Measurements from ENCODE around the gene FANCE. TPM values are rescaled to one million over a fixed set of nuclear protein-coding genes. Genes with fewer than 3 reads are reported as not detected.
A peak's percentile ranks its signal among the peaks of the same experiment; 100 is the strongest.

FANCE gene
- total and polyA plus RNA-seq, 9 donors = 13.6 to 25.0 (median 21.8) TPM

GRCh38 chr6:35443341-35444030, 8.7 kb upstream of the FANCE start:
- DNase-seq = no peak
- Histone ChIP-seq H3K27ac (ENCODE audit: low read length) (no peak overlapping the region), H3K4me3 (ENCODE audit: low read length) (no peak overlapping the region), H3K9me3 (replicated peaks; ENCODE audit: control insufficient read depth, low read depth, low read length) (no peaks in the 10 kb centered on the region), H3K36me3 (ENCODE audit: control insufficient read depth, insufficient read depth, low read length) (no peaks in the 10 kb centered on the region), H3K4me1 (ENCODE audit: control insufficient read depth, insufficient read depth, low read length) (no peaks in the 10 kb centered on the region), H3K27me3 (ENCODE audit: control insufficient read depth, insufficient read depth, low read length) (no peaks in the 10 kb centered on the region)
- 85% methylated on average over 6 of the region's 9 CpGs for WGBS (ENCODE audit: insufficient coverage)

- no peaks in the 10 kb centered on the region for H3K9me3 ChIP-seq (replicated peaks; ENCODE audit: control insufficient read depth, low read depth, low read length)
- WGBS (ENCODE audit: insufficient coverage) = 75% methylated on average over 7 of the region's 7 CpGs
- DNase-seq = no peak
- H3K27me3 ChIP-seq (ENCODE audit: control insufficient read depth, insufficient read depth, low read length) = no peaks in the 10 kb centered on the region
- no peaks in the 10 kb centered on the region for H3K36me3 ChIP-seq (ENCODE audit: control insufficient read depth, insufficient read depth, low read length)
- H3K4me3 ChIP-seq (ENCODE audit: low read length) = no peak overlapping the region
- H3K4me1 ChIP-seq (ENCODE audit: control insufficient read depth, insufficient read depth, low read length) = no peaks in the 10 kb centered on the region
- no peak overlapping the region for H3K27ac ChIP-seq (ENCODE audit: low read length)
These were observed 6.4 kb upstream of the FANCE start for GRCh38 chr6:35445691-35446090.

GRCh38 chr6:35448191-35448590, 3.9 kb upstream of the FANCE start:
- WGBS (ENCODE audit: insufficient coverage) = 63% methylated on average over 2 of the region's 7 CpGs
- Histone ChIP-seq H3K27ac (ENCODE audit: low read length) (no peak overlapping the region), H3K4me1 (ENCODE audit: control insufficient read depth, insufficient read depth, low read length) (peaks cover 8% of the 10 kb centered on the region), H3K27me3 (ENCODE audit: control insufficient read depth, insufficient read depth, low read length) (no peaks in the 10 kb centered on the region), H3K36me3 (ENCODE audit: control insufficient read depth, insufficient read depth, low read length) (no peaks in the 10 kb centered on the region), H3K4me3 (ENCODE audit: low read length) (no peak overlapping the region), H3K9me3 (replicated peaks; ENCODE audit: control insufficient read depth, low read depth, low read length) (no peaks in the 10 kb centered on the region)
- no peak for DNase-seq

DNA sequence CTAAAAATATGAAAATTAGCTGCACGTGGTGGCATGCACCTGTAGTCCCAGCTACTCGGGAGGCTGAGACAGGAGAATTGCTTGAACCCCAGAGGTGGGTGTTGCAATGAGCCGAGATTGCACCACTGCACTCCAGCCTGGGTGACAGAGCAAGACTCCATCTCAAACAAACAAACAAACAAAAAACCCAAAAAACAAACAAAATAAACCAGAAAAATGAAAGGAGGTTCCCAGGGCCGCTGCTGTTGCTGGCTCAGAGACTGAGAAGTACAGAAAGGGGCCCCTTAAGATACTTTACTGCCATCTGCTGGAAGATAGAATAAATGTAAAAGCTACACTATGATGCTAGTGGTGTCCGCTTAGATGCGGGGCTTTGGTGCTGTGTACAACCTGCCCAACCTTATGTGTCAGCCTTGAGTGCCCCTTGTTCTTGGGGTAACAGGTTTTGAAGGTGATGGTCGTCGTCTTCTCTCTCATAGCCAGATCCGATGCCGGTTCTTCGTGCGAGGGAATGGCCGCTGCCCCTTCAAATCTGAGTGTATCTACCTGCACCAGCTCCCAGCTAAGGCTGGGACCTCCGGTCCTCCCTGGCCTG, 2.8 kb upstream of the FANCE start:
- Histone ChIP-seq H3K9me3 (replicated peaks; ENCODE audit: control insufficient read depth, low read depth, low read length) (no peaks in the 10 kb centered on the region), H3K27ac (ENCODE audit: low read length) (no peak overlapping the region), H3K4me3 (ENCODE audit: low read length) (no peak overlapping the region), H3K36me3 (ENCODE audit: control insufficient read depth, insufficient read depth, low read length) (no peaks in the 10 kb centered on the region), H3K4me1 (ENCODE audit: control insufficient read depth, insufficient read depth, low read length) (peaks cover 18% of the 10 kb centered on the region), H3K27me3 (ENCODE audit: control insufficient read depth, insufficient read depth, low read length) (no peaks in the 10 kb centered on the region)
- 24% methylated on average over 9 of the region's 14 CpGs for WGBS (ENCODE audit: insufficient coverage)
- DNase-seq = peak; percentile 88

DNA sequence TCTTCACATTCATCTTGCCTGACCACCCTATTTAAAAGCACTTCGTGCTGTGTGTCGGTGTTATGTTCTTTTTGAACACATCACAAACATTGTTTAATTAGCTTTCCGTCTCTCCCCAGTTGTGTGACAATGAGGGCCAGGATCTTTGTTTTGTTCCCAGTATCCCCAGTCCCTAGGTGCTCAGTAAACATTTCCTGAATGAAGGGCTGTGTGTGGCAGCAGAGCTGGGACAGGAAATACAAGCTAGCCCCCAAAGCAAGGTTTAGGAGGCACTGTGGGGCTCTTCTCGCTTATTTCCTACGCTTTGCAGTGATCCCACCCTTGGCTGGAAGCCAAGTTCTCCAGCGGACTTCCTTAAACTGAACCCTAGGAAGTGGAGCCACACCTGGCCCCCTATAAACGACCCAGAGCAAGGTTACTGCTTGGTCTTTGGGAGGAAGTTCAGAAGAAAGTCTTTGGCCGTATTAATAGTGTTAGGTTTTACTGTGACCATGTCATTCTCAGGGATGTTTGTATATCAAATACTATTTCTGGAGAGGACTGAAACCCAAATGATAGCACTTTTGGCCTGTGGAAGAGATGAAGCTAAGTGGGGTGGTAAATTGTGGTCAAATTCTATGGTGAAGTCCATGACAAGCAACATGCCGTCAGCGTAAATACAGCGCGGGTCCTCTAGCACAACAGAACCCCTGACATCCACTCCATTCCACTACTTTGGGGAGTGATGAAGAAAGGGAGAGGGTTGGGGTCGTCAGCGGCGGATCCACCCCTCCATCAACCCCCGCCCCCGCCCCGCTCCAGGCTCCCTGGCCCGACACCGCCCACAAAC, 570 bp upstream of the FANCE start:
- Histone ChIP-seq H3K36me3 (ENCODE audit: control insufficient read depth, insufficient read depth, low read length) (peaks cover 10% of the 10 kb centered on the region), H3K9me3 (replicated peaks; ENCODE audit: control insufficient read depth, low read depth, low read length) (no peaks in the 10 kb centered on the region), H3K27me3 (ENCODE audit: control insufficient read depth, insufficient read depth, low read length) (no peaks in the 10 kb centered on the region), H3K4me1 (ENCODE audit: control insufficient read depth, insufficient read depth, low read length) (peaks cover 24% of the 10 kb centered on the region), H3K4me3 (ENCODE audit: low read length) (peak overlapping the region; percentile 11), H3K27ac (ENCODE audit: low read length) (peak overlapping the region; percentile 43)
- WGBS (ENCODE audit: insufficient coverage) = 2% methylated on average over 7 of the region's 20 CpGs
- peak; percentile 60 for DNase-seq

- Histone ChIP-seq H3K27me3 (ENCODE audit: control insufficient read depth, insufficient read depth, low read length) (no peaks in the 10 kb centered on the region), H3K4me3 (ENCODE audit: low read length) (peak overlapping the region; percentile 69), H3K36me3 (ENCODE audit: control insufficient read depth, insufficient read depth, low read length) (peaks cover 25% of the 10 kb centered on the region), H3K9me3 (replicated peaks; ENCODE audit: control insufficient read depth, low read depth, low read length) (no peaks in the 10 kb centered on the region), H3K27ac (ENCODE audit: low read length) (no peak overlapping the region), H3K4me1 (ENCODE audit: control insufficient read depth, insufficient read depth, low read length) (peaks cover 24% of the 10 kb centered on the region)
- no CpG with 5 or more reads among the region's 3 CpGs for WGBS (ENCODE audit: insufficient coverage)
- no peak for DNase-seq
These were observed 1.1 kb downstream of the FANCE start for GRCh38 chr6:35453236-35453635.

DNA sequence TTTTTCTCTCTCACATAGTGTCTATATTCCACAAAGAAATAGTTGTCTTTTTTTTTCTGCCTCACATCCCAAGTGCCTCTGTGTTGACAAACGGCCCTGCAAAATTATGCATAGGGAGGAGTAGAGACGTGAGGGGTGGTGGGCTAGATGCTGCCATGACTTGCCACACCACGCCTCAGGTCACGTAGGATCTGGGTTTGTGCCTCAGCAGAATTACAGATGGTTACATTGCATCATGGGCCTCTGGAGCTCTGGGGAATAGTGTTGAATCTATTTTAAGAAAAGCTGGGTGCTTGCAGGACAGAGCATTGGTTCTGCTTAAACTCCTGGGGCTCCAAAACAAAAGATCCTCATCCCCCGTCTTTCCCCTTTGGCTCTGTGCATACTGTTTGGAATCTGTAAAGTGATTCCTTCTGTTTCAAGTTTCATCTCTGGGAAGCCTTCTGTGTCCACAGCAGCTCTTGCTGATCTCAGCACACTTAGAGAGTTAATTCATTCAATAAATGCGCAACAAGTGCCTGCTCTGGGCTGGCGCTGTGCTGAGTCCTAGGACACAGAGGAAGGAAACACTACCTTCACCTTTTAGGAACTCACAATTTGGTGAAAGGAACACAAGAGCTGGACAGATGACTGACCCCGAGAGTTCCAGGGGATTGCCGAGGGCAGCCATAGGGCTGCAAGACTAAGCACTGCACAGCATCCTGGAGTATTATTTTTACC, 2.4 kb downstream of the FANCE start:
- no peaks in the 10 kb centered on the region for H3K9me3 ChIP-seq (replicated peaks; ENCODE audit: control insufficient read depth, low read depth, low read length)
- H3K4me1 ChIP-seq (ENCODE audit: control insufficient read depth, insufficient read depth, low read length) = peaks cover 24% of the 10 kb centered on the region
- H3K27me3 ChIP-seq (ENCODE audit: control insufficient read depth, insufficient read depth, low read length) = no peaks in the 10 kb centered on the region
- H3K27ac ChIP-seq (ENCODE audit: low read length) = peak overlapping the region; percentile 29
- WGBS (ENCODE audit: insufficient coverage) = 45% methylated on average over 2 of the region's 9 CpGs
- no peak overlapping the region for H3K4me3 ChIP-seq (ENCODE audit: low read length)
- DNase-seq = no peak
- peaks cover 37% of the 10 kb centered on the region for H3K36me3 ChIP-seq (ENCODE audit: control insufficient read depth, insufficient read depth, low read length)

DNA sequence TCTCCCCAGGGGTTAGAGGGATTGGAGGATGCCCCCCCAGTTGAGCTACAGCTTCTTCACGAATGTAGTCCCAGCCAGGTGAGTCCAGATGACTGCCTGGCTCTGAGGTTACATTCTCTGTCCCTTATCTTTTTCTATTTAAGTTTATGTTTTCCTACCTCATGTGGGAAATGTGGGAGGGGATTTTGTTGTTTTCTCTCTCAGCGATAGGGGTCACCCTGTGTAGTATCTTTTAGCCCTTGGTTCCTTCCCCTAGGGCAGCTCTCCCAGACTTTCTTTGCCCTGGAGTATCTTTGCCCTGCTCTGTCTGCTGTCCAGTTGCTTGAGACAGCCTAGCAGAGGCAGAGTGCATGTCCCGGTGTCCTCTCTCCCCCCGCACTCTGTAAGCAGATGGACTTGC, 5.8 kb downstream of the FANCE start:
- no peak overlapping the region for H3K27ac ChIP-seq (ENCODE audit: low read length)
- no peak overlapping the region for H3K4me3 ChIP-seq (ENCODE audit: low read length)
- 83% methylated on average over 3 of the region's 4 CpGs for WGBS (ENCODE audit: insufficient coverage)
- H3K9me3 ChIP-seq (replicated peaks; ENCODE audit: control insufficient read depth, low read depth, low read length) = no peaks in the 10 kb centered on the region
- peaks cover 54% of the 10 kb centered on the region for H3K36me3 ChIP-seq (ENCODE audit: control insufficient read depth, insufficient read depth, low read length)
- H3K27me3 ChIP-seq (ENCODE audit: control insufficient read depth, insufficient read depth, low read length) = no peaks in the 10 kb centered on the region
- DNase-seq = no peak
- H3K4me1 ChIP-seq (ENCODE audit: control insufficient read depth, insufficient read depth, low read length) = peaks cover 20% of the 10 kb centered on the region

DNA sequence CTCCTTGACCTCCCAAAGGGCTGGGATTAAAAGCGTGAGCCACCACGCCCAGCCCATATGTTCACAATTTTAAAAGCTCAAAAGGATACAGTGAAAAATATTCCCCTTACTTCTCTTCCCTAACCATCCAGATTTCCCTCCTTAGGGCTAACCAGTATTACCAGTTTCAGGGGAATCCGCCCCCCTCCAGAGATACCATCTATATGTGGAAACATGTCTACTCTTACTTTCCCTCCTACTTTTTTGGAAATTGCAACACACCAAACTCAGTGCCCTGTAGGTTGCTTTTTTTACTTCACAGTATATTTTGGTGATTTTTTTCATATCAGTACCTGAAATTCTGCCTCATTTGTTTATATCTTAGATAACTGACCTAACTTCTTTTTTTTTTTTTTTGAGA, 9.1 kb downstream of the FANCE start:
- H3K4me1 ChIP-seq (ENCODE audit: control insufficient read depth, insufficient read depth, low read length) = peaks cover 4% of the 10 kb centered on the region
- 71% methylated on average over 1 of the region's 3 CpGs for WGBS (ENCODE audit: insufficient coverage)
- no peak overlapping the region for H3K27ac ChIP-seq (ENCODE audit: low read length)
- peaks cover 62% of the 10 kb centered on the region for H3K36me3 ChIP-seq (ENCODE audit: control insufficient read depth, insufficient read depth, low read length)
- DNase-seq = no peak
- no peak overlapping the region for H3K4me3 ChIP-seq (ENCODE audit: low read length)
- H3K9me3 ChIP-seq (replicated peaks; ENCODE audit: control insufficient read depth, low read depth, low read length) = no peaks in the 10 kb centered on the region
- no peaks in the 10 kb centered on the region for H3K27me3 ChIP-seq (ENCODE audit: control insufficient read depth, insufficient read depth, low read length)

DNA sequence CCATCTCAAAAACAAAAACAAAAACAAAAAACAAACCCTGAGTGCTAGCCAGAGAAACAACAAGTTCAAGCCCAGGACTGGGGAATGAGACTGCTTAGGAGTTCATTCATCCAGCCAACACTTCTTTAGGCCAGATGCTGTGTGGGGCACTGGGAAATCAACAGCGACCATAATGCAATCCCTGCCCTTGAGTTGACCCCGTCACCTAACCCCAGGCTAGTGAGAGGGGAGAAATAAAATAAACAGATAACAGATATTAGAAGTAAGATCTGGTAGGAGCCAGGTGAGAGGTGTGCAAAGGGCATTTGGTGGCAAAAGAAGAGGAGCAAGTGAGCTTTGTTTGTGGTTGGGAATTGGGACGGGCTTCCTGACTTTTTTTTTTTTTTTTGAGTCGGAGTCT, 11.2 kb downstream of the FANCE start:
- Histone ChIP-seq H3K4me3 (ENCODE audit: low read length) (no peak overlapping the region), H3K36me3 (ENCODE audit: control insufficient read depth, insufficient read depth, low read length) (peaks cover 52% of the 10 kb centered on the region), H3K9me3 (replicated peaks; ENCODE audit: control insufficient read depth, low read depth, low read length) (no peaks in the 10 kb centered on the region), H3K27ac (ENCODE audit: low read length) (no peak overlapping the region), H3K27me3 (ENCODE audit: control insufficient read depth, insufficient read depth, low read length) (no peaks in the 10 kb centered on the region), H3K4me1 (ENCODE audit: control insufficient read depth, insufficient read depth, low read length) (peaks cover 12% of the 10 kb centered on the region)
- WGBS (ENCODE audit: insufficient coverage) = 87% methylated on average over 3 of the region's 4 CpGs
- no peak for DNase-seq
